GM23338 (cell line): ENCODE measurements around the gene RNF112. TPM values are rescaled to one million over a fixed set of nuclear protein-coding genes. Genes with fewer than 3 reads are reported as not detected.

Experiments
- ATAC-seq: fragments of 200-7000 bp; cut with Tn5 transposase; 3 replicates; pipeline ENCODE4 v1.9.1; 2020
- DNase-seq: peaks from one replicate; pipeline ENCODE4 v3.0.0-alpha.2; 2015; ENCODE audit warnings: low spot score
- H2AFZ ChIP-seq: fragments of 200-600 bp; sonication (generic); 2 replicates; pipeline ENCODE4 v1.8.0; 2016; ENCODE audit warnings: antibody characterized with exemption, mild to moderate bottlenecking, moderate library complexity
- H3F3A ChIP-seq: fragments of 200-600 bp; sonication (generic); replicated peaks from 2 replicates; pipeline ENCODE4 v1.8.0; 2017; ENCODE audit warnings: antibody characterized with exemption, mixed run types, low read depth
- H3K27ac ChIP-seq: fragments of 200-600 bp; sonication (generic); 2 replicates; pipeline ENCODE4 v1.6.1; 2016; ENCODE audit warnings: low read depth
- H3K27me3 ChIP-seq: fragments of 200-600 bp; sonication (generic); 2 replicates; pipeline ENCODE4 v1.8.0; 2016; ENCODE audit warnings: mild to moderate bottlenecking, mixed run types, moderate library complexity; ENCODE audit not compliant: insufficient read depth
- H3K36me3 ChIP-seq: fragments of 200-600 bp; sonication (generic); 2 replicates; pipeline ENCODE4 v1.8.0; 2016; ENCODE audit warnings: mild to moderate bottlenecking; ENCODE audit not compliant: insufficient read depth
- H3K4me1 ChIP-seq: fragments of 200-600 bp; sonication (generic); 2 replicates; pipeline ENCODE4 v1.8.0; 2016; ENCODE audit warnings: mild to moderate bottlenecking, moderate library complexity; ENCODE audit not compliant: insufficient read depth
- H3K4me2 ChIP-seq: fragments of 200-600 bp; sonication (generic); 2 replicates; pipeline ENCODE4 v1.7.1; 2017; ENCODE audit warnings: mixed run types
- H3K4me3 ChIP-seq: fragments of 200-600 bp; sonication (generic); 2 replicates; pipeline ENCODE4 v1.6.1; 2016; ENCODE audit warnings: mixed run types
- H3K79me2 ChIP-seq: fragments of 200-600 bp; sonication (generic); replicated peaks from 2 replicates; pipeline ENCODE4 v1.8.0; 2017; ENCODE audit warnings: mild to moderate bottlenecking; ENCODE audit not compliant: insufficient read depth
- H3K9me2 ChIP-seq: fragments of 200-600 bp; sonication (generic); 2 replicates; pipeline ENCODE4 v1.8.0; 2017; ENCODE audit not compliant: insufficient read depth
- H4K20me1 ChIP-seq: fragments of 200-600 bp; sonication (generic); replicated peaks from 2 replicates; pipeline ENCODE4 v1.8.0; 2017; ENCODE audit warnings: mild to moderate bottlenecking; ENCODE audit not compliant: insufficient read depth
- H3K27ac Mint-ChIP-seq: 2 replicates; pipeline ENCODE4 v1.8.0; 2020; ENCODE audit warnings: inconsistent platforms, mild to moderate bottlenecking, moderate library complexity, mixed read lengths
- H3K27me3 Mint-ChIP-seq: 3 replicates; pipeline ENCODE4 v1.8.0; 2022; ENCODE audit warnings: low read depth, mild to moderate bottlenecking, moderate library complexity, mixed read lengths, inconsistent platforms; ENCODE audit not compliant: insufficient read depth, poor library complexity
- H3K36me3 Mint-ChIP-seq: 3 replicates; pipeline ENCODE4 v1.8.0; 2021; ENCODE audit warnings: low read depth, mild to moderate bottlenecking, inconsistent platforms, moderate library complexity, mixed read lengths
- H3K4me1 Mint-ChIP-seq: 3 replicates; pipeline ENCODE4 v1.8.0; 2020; ENCODE audit warnings: mild to moderate bottlenecking, inconsistent platforms, mixed read lengths
- H3K4me3 Mint-ChIP-seq: 3 replicates; pipeline ENCODE4 v1.8.0; 2021; ENCODE audit warnings: moderate library complexity, mild to moderate bottlenecking, inconsistent platforms, mixed read lengths
- H3K9me3 Mint-ChIP-seq: 3 replicates; pipeline ENCODE4 v1.8.0; 2020; ENCODE audit warnings: moderate library complexity, mild to moderate bottlenecking, inconsistent platforms, mixed read lengths
- EZH2 ChIP-seq: fragments of 200-600 bp; sonication (generic); IDR thresholded peaks from one replicate; pipeline ENCODE4 v1.8.0; 2017; ENCODE audit warnings: antibody characterized with exemption, mild to moderate bottlenecking, low read depth; ENCODE audit not compliant: unreplicated experiment
- EZH2phosphoT487 ChIP-seq: fragments of 200-600 bp; sonication (generic); IDR thresholded peaks from one replicate; pipeline ENCODE4 v1.8.1; 2018; ENCODE audit warnings: antibody characterized with exemption; ENCODE audit not compliant: unreplicated experiment
- NANOG ChIP-seq: IDR thresholded peaks from 2 replicates; pipeline ENCODE4 v1.6.1; 2016; ENCODE audit warnings: antibody characterized with exemption, borderline replicate concordance
- STAT1 ChIP-seq: IDR thresholded peaks from one replicate; pipeline ENCODE4 v1.6.1; 2016; ENCODE audit warnings: antibody characterized with exemption; ENCODE audit not compliant: unreplicated experiment
- ZNF114 ChIP-seq: fragments of 250-450 bp; sonication (Bioruptor Pico); IDR thresholded peaks from 2 replicates; pipeline ENCODE4 v1.5.0; 2020; ENCODE audit warnings: mild to moderate bottlenecking, moderate library complexity
- ZNF331 ChIP-seq: fragments of 250-450 bp; sonication (Bioruptor Pico); IDR thresholded peaks from 2 replicates; pipeline ENCODE4 v1.5.0; 2020; ENCODE audit warnings: low read depth, mild to moderate bottlenecking, moderate library complexity
- polyA plus RNA-seq: library from polyadenylated mRNA; unstranded; fragments of >200 nt; fragmentation: Nextera tagmentation; extraction: Ambion mirVana; gene quantifications from 2 replicates; pipeline ENCODE4 v1.2.1, GENCODE V29; 2016
- total RNA-seq: library from RNA; depleted of rRNA; stranded (reverse); fragments of >200 nt; shearing (Covaris generic); gene quantifications from 2 replicates; pipeline ENCODE4 v1.2.3, GENCODE V29; 2014
- TF ChIP-seq, protein P1 (sequence below), 2 experiments: fragments of 200-600 bp in 1 of 2; sonication (generic) in 1 of 2; conservative IDR thresholded peaks; 2 replicates each; pipeline versions ENCODE4 v1.5.1 to v1.6.1; 2016 to 2017; ENCODE audit warnings: antibody characterized with exemption in 2 of 2, low read depth in 2 of 2, mild to moderate bottlenecking in 2 of 2, moderate library complexity in 1 of 2
- TF ChIP-seq, protein P2 (sequence below): fragments of 250-450 bp; sonication (Bioruptor Pico); IDR thresholded peaks from 2 replicates; pipeline ENCODE4 v1.5.0; 2020; ENCODE audit warnings: mild to moderate bottlenecking, moderate library complexity
- TF ChIP-seq, protein P3 (sequence below): IDR thresholded peaks from 2 replicates; pipeline ENCODE4 v1.6.1; 2016; ENCODE audit warnings: antibody characterized with exemption

RNF112 gene
- total and polyA plus RNA-seq, 2 experiments from 2014 or later, result 0.42 to 4.1 TPM

DNA sequence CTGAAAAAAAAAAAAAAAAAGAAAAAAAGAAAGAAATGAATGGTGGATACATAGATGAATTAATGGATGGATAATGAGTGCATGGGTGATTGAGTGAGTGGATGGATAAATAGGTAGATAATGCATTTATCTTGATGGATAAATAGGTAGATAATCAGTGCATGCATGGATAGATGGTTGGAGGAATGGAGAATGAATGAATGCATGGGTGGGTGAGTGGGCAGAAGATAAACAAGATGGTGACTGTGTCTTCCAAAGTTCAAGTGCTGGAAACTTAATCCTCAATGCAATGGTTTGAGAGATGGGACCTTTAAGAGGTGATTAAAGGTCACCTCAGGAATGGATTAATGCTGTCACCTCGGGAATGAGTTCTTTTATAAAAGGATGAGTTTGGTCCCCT is 6.8 kb upstream of the RNF112 start:
- H3K27me3 Mint-ChIP-seq, result peaks cover 10% of the 10 kb centered on the region
- H3K36me3 Mint-ChIP-seq, result no peaks in the 10 kb centered on the region
- Histone ChIP-seq H3K27me3 (no peaks in the 10 kb centered on the region), H4K20me1 (no peaks in the 10 kb centered on the region), H3K4me3 (no peak overlapping the region), H3K36me3 (no peaks in the 10 kb centered on the region), H3F3A (no peaks in the 10 kb centered on the region), H3K9me2 (0 out of 2 replicates have a peak, but pooled peaks cover 8% of the 10 kb centered on the region), H3K4me2 (no peak overlapping the region), H3K4me1 (no peaks in the 10 kb centered on the region), H3K27ac (no peak overlapping the region), H3K79me2 (no peaks in the 10 kb centered on the region), H2AFZ (no peak overlapping the region)
- H3K4me1 Mint-ChIP-seq, result no peaks in the 10 kb centered on the region
- no peak overlapping the region for H3K4me3 Mint-ChIP-seq
- DNase-seq (no peak), ATAC-seq (no peak)
- no peak overlapping the region for H3K27ac Mint-ChIP-seq
- H3K9me3 Mint-ChIP-seq, result no peaks in the 10 kb centered on the region
- TF ChIP-seq, protein P1, sequence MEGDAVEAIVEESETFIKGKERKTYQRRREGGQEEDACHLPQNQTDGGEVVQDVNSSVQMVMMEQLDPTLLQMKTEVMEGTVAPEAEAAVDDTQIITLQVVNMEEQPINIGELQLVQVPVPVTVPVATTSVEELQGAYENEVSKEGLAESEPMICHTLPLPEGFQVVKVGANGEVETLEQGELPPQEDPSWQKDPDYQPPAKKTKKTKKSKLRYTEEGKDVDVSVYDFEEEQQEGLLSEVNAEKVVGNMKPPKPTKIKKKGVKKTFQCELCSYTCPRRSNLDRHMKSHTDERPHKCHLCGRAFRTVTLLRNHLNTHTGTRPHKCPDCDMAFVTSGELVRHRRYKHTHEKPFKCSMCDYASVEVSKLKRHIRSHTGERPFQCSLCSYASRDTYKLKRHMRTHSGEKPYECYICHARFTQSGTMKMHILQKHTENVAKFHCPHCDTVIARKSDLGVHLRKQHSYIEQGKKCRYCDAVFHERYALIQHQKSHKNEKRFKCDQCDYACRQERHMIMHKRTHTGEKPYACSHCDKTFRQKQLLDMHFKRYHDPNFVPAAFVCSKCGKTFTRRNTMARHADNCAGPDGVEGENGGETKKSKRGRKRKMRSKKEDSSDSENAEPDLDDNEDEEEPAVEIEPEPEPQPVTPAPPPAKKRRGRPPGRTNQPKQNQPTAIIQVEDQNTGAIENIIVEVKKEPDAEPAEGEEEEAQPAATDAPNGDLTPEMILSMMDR (conservative IDR thresholded peaks at IDR 0.05; ENCODE audit: low read depth in 2 of 2), result no peak
- TF ChIP-seq ZNF331 (no peak), EZH2phosphoT487 (no peak), ZNF114 (CRISPR knock-in tag) (no peak), EZH2 (no peak), NANOG (no peak), STAT1 (no peak)
- TF ChIP-seq, protein P2, sequence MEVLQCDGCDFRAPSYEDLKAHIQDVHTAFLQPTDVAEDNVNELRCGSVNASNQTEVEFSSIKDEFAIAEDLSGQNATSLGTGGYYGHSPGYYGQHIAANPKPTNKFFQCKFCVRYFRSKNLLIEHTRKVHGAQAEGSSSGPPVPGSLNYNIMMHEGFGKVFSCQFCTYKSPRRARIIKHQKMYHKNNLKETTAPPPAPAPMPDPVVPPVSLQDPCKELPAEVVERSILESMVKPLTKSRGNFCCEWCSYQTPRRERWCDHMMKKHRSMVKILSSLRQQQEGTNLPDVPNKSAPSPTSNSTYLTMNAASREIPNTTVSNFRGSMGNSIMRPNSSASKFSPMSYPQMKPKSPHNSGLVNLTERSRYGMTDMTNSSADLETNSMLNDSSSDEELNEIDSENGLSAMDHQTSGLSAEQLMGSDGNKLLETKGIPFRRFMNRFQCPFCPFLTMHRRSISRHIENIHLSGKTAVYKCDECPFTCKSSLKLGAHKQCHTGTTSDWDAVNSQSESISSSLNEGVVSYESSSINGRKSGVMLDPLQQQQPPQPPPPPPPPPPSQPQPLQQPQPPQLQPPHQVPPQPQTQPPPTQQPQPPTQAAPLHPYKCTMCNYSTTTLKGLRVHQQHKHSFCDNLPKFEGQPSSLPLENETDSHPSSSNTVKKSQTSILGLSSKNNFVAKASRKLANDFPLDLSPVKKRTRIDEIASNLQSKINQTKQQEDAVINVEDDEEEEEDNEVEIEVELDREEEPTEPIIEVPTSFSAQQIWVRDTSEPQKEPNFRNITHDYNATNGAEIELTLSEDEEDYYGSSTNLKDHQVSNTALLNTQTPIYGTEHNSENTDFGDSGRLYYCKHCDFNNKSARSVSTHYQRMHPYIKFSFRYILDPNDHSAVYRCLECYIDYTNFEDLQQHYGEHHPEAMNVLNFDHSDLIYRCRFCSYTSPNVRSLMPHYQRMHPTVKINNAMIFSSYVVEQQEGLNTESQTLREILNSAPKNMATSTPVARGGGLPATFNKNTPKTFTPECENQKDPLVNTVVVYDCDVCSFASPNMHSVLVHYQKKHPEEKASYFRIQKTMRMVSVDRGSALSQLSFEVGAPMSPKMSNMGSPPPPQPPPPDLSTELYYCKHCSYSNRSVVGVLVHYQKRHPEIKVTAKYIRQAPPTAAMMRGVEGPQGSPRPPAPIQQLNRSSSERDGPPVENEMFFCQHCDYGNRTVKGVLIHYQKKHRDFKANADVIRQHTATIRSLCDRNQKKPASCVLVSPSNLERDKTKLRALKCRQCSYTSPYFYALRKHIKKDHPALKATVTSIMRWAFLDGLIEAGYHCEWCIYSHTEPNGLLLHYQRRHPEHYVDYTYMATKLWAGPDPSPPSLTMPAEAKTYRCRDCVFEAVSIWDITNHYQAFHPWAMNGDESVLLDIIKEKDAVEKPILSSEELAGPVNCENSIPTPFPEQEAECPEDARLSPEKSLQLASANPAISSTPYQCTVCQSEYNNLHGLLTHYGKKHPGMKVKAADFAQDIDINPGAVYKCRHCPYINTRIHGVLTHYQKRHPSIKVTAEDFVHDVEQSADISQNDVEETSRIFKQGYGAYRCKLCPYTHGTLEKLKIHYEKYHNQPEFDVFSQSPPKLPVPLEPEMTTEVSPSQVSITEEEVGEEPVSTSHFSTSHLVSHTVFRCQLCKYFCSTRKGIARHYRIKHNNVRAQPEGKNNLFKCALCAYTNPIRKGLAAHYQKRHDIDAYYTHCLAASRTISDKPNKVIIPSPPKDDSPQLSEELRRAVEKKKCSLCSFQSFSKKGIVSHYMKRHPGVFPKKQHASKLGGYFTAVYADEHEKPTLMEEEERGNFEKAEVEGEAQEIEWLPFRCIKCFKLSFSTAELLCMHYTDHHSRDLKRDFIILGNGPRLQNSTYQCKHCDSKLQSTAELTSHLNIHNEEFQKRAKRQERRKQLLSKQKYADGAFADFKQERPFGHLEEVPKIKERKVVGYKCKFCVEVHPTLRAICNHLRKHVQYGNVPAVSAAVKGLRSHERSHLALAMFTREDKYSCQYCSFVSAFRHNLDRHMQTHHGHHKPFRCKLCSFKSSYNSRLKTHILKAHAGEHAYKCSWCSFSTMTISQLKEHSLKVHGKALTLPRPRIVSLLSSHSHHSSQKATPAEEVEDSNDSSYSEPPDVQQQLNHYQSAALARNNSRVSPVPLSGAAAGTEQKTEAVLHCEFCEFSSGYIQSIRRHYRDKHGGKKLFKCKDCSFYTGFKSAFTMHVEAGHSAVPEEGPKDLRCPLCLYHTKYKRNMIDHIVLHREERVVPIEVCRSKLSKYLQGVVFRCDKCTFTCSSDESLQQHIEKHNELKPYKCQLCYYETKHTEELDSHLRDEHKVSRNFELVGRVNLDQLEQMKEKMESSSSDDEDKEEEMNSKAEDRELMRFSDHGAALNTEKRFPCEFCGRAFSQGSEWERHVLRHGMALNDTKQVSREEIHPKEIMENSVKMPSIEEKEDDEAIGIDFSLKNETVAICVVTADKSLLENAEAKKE, result no peak
- TF ChIP-seq, protein P3, sequence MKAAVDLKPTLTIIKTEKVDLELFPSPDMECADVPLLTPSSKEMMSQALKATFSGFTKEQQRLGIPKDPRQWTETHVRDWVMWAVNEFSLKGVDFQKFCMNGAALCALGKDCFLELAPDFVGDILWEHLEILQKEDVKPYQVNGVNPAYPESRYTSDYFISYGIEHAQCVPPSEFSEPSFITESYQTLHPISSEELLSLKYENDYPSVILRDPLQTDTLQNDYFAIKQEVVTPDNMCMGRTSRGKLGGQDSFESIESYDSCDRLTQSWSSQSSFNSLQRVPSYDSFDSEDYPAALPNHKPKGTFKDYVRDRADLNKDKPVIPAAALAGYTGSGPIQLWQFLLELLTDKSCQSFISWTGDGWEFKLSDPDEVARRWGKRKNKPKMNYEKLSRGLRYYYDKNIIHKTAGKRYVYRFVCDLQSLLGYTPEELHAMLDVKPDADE, result no peak
